NCI-H2029 treated with DMSO at 0.1 percent for 48 hours (cell line): ENCODE measurements around the gene REC114.
"Not testable (repeated sequence)": the region's sequence is repeated elsewhere in the genome, so short reads cannot be mapped to it uniquely, and the experiment has no call there.

Source experiments
- DNase-seq: peaks from one replicate; lab custom pipeline; 2025; lab: John Stamatoyannopoulos, UW

REC114 gene

DNA sequence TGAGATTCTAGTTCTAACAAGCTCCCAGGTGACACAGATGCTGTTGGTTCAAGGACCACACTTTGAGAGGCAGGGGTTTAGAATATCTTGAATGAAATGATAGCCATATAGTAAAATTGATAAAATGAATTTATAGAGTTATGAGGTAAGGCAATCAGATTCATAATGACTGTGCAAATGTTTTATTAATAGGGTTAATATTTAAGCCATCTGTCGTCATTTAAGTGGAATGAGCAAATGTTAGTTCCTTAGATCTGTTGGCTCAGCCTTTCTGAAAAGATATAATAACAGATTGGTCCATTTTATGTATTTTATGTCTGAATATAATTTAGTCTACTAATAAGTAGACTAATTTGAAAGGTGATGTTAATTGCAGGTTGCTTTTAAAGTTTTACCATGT is 12.9 kb downstream of the REC114 start:
- DNase-seq: no peak

DNA sequence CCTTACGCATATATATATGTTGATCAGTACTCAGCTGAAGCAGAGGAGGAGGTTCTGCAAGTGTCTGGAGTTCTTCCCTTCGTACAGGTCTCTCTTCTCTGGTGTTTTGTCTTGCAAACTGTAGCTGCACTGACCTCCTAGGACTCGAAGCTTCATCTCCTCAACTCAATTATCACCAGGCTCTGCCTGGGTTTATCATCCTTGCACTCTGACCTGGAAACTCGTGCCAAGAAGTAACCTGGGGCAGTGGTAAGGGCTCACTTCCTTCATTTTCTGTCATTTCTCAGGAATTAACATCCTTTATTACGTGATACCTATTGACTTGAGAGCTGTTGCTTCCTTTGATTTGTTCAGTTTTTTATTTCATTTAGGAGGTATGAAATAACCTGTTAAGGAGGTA is 14.4 kb downstream of the REC114 start:
- DNase-seq: no peak

DNA sequence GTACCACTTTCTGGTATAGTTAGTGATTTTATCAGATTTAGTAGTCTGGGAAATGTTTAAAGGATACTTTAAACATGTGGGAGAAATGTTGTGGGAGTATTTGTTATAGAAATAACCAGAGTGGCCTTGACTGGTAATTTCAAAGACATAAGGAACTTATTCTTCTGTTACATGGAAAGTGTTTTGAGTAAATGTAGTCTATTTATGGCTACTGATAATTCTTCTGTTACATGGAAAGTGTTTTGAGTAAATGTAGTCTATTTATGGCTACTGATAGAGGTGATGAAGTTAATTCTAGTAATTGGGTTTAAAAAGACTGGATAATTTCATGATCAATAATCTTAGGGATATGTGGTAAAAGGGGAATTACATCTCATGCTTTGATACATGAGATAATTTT is 17.7 kb downstream of the REC114 start:
- DNase-seq: no peak

DNA sequence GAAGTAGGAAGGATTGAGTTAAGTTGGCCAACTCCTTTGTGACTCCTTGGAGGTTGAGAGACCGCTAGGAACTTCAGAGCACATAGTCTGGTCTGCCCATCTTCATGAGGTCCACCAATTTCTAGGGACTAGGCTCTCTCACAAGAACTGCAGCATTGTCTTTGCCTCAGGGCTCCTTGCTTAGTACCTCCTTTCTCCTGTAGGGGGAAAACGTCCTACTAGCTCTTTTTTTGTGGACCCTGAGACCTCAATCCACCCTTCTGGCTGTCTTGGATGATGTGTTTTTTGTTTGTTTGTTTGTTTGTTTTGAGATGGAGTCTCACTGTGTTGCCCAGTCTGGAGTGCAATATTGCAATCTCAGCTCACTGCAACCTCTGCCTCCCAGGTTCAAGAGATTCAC is 21.6 kb downstream of the REC114 start:
- no peak for DNase-seq

DNA sequence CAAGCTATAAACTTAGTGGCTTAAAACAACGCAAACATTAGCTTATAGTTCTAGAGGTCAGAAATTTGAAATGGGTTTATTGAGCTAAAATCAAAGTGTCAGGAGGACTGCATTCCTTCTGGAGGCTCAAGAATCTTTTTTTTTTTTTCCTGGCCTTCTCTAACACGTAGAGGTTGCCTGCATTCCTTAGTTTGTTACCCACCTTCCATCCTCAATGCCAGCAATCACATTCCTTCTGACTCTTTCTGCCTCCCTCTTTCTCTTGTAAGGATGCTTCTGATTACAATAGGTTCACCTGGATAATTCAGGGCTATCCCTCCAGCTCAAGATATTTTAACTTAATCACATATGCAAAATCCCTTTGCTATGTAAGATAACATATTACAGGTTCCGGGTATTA is 24.8 kb downstream of the REC114 start:
- DNase-seq: no peak

DNA sequence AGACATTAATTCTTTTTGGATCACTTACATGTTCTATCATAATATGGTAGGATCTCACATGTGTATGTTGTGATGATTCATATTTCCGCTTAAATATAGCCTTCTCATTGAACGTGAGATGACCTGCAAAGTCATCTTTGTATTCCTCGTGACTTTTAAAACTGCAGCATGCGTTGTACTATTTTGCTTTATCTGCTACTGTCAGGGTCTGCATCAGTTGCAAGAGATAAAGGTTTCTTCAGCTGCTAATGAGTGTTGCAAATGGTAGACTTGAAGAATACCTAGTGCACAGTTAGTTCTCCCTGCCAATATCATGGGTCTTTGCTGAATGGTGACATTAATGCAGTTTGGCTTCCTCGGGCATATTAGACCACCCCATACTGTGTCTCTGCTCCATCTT is 31.8 kb downstream of the REC114 start:
- no peak for DNase-seq

DNA sequence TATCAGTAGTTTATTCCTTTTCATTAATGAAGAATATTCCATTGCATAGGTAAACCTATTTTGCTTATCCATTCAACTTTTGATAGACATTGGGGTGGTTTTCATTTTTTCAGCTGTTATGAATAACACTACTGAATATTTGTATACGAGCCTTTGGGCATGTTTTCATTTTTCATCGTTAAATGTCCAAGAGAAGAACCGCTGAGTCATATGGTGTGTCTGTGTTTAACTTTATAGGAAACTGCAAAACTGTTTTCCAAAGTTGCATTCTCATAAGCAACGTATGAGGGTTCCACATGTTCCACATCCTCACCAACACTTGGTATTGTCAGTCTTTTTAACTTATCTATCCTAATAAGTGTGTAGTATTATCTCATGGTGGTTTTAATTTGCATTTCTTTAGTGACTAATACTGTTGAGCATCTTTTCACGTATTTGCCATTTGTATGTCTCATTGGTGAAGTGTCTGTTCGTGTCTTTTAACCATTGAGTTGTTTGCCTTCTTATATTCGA is 33.8 kb downstream of the REC114 start:
- no peak for DNase-seq

DNA sequence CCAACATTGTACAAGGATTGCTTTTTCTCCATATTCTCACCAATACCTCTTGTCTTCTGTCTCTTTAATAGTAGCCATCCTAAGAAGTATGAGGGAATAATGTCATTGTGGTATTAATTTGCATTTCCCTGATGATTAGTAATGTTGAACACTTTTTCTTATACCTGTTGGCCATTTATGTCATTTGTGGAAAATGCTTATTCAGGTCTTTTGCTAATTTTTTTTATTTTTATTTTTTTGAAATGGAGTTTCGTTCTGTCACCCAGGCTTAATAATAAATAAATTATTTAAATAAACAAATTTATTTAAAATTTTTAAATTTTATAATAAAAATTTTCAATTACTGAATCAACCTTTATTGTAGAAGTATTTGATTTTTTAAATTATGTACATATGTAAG is 37.1 kb downstream of the REC114 start:
- DNase-seq: no peak

DNA sequence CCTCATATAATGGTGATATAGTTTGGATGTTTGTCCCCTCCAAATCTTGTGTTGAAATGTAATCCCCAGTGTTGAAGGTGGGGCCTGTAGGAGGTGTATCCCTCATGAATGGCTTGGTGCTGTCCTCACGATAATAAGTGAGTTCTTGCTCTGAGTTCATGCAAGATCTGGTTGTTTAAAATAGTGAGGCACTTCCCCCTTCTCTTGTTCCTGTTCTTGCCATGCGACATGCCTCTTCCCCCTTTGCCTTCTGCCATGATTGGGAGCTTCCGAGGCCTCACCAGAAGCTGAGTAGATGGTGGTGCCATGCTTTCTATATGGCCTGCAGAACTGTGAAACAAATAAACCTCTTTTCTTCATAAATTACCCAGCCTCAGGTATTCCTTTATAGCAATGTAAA is 39.2 kb downstream of the REC114 start:
- DNase-seq: no peak

DNA sequence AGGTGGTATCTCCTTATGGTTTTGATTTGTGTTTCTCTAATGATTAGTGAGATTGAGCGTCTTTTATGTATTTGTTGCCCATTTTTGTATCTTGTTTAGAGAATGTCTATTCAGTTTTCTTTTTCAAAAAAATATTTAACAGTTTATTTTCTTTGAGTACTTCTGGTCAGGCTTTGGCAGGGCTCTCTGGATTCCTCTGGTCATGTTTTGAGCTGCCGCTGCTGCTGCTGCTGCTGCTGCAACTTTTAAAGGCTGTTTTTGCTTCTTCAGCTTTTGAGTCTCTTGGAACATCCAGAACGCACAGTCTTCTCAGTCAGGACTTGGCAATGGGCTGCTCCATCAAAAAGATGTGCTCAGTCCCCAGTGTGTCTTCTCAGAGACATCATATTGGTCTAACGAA is 40.1 kb downstream of the REC114 start:
- DNase-seq: no peak

DNA sequence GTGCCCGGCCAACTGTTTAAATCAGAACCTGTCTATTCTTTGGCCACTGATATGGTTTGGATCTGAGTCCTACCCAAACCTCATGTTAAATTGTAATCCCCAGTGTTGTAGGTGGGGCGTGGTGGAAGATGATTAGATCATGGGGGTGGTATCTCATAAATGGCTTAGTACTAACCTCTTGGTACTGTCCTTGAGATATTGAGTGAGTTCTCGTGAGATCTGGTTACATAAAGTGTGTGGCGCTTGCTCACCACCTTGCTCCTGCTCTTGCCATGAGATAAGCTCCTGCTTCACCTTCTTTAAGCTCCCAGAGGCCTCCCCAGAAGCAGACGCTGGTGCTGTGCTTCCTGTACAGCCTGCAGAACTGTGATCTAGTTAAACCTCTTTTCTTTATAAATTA is 42.4 kb downstream of the REC114 start:
- no peak for DNase-seq

DNA sequence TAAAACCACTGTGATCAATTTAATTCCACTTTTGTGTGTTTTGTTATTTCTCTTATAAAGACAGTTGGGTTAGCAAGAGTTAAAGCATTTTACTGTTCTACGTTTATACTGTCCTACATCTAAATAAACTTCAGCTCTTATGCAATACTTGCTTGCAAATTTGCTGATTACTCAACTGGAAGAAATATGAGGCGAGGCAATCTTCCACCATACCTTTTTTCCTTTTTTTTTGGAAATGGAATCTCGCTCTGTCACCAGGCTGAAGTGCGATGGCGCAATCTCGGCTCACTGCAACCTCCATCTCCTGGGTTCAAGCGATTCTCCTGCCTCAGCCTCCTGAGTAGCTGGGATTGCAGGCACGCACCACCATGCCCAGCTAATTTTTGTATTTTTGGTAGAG is 42.9 kb downstream of the REC114 start:
- not testable (repeated sequence) for DNase-seq

DNA sequence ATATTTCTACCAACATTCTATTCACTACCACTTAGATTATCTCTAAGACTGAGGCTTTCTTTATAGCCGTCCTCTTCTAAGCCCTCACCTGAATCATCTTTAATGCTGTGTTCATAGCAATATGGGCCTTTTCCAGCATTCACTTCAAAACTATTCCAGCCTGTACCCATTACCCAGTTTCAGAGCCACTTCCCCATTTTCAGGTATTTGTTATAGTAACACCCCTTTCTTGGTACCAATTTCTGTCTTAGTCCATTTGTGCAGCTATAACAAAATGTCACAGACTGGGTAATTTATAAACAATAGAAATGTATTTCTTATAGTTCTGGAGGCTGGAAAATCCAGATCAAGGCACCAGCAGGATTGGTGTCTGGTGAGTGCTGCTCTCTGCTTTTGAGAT is 45.7 kb downstream of the REC114 start:
- no peak for DNase-seq

DNA sequence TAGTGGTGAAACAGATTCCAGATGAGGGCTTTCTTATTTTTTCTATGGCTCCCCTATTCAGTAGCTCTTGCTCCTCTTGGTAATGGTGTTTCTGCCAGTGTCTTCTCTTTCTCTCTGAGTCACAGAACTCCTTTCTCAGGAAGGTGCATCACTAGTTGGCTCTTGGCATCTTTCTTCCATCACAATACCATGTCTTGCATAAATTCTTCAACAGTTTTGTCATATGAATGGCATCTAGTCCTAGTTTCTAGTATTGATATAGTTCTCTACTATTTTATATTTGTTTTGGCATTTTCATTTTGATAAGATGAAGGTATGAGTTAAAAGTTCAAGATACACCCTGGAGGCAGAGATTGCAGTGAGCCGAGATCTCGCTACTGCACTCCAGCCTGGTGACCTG is 51.0 kb downstream of the REC114 start:
- DNase-seq: no peak

DNA sequence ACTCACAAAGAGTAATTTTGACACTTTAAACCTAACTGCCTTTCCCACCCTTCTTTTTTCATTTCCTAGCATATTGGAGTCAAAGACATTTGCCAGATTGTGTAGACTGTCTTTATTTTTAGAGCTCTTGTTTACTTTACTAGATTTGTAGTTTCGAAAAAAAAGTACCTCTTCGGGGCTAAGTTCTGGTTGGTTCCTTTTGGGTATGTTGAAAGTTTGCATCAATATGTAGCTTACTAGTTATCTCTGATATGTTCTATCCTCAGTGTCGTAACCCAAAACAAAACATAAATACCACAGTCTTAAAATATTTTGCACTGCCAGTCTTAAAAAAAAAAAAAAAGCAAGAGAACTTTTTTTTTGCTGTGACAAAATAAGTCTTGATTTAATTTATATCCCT is 52.2 kb downstream of the REC114 start:
- no peak for DNase-seq

DNA sequence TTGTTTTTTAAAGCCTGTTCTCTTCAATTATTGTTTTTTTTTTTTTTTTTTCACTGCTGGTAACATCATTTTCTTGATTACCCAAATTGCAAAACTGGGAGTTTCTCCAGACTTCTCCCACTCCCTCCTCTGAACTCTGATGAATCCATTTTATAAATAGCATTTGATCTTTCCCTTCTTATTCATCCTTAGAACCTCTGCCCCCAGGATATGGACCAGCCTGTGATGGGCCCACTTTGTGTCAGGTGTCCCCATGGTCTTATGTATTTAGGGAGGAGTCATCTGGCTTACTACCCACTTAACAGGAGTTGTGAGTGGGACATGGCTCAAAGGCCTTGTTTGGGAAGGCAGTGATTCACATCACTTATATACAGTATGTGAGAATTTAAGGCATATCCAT is 57.7 kb downstream of the REC114 start:
- DNase-seq: no peak

DNA sequence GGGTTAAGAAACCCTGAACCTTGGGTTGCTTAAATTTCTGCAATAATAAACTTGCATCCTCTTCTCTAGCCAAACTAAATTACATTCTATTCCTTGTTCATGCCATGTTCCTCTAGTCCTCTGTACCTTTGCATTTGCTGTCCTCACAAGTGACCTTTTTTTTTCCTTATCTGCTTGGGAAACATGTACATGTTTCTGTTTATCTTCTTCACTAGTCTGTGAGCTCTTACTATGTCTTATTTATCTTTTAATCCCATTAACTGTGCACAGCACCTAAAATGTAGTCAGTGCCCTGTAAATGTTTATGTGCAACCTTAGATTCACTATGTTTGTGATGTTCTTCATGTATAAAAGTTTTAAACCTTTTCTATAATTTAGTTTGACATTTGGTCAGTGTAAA is 61.9 kb downstream of the REC114 start:
- no peak for DNase-seq

DNA sequence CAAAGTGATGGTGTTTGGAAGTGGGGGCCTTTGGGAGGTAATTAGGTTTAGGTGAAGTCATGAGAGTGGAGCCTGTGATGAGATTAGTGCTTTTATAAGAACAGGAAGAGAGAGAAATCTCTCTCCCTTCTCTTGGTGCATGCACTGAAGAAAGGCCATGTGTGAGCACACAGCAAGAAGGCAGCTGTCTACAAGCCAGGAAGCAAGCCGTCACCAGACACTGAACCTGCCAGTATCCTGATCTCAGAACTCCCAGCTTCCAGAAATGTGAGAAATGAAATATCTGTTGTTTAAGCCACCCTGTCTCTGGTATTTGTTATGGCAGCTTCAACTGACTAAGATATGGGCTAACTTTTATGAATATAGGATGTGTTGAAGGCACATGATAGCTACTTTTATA is 72.6 kb downstream of the REC114 start:
- no peak for DNase-seq

DNA sequence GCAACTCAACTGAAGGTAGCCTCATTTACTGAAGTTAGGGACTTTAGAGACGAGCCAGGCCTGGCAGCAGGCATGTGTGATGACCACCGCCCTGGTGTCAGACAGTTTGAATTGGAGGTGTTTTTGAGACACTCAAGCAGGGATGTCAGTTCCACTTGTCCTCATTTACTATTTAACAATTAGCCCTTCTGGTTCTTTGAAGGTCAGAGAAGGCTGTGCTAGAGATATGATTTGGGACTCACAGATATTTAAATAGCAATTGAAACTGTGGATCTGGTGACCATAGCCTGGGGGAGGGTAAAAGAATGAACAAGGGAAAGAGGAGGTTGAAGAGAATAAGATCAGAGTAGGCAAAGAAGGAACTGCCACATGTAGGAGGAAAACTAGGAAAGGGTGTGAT is 74.6 kb downstream of the REC114 start:
- no peak for DNase-seq

DNA sequence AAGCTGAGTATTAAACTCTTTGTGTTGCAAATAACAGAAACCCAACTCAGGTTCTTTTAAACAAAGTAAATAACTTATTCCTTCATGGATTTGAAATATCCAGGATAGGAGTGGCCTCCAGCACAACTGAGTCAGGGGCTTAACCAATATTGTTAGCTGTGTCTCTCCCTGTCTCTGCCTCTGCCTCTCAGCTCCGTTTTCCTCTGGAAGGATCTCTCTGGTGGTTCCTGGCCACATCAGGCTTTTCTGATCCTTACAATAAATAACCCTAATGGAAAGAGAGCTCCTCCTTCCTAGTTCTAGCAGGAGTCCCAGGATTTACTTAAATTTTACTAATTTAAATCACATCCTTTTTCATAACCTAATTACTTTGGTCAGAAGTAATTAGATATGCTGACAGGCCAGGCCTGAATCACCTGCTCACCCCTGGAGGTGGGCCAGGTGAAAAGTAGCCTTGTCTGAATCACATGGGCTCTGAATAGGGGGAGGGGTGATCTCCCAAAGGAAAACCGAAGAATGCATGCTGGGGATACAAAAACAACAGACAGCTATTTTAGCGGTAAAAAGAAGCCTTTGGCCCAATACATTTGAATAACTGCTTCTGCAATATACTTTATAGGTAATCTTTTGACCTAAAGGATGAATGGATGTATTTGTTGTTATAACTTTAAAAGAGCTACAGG is 75.4 kb downstream of the REC114 start:
- no peak for DNase-seq

DNA sequence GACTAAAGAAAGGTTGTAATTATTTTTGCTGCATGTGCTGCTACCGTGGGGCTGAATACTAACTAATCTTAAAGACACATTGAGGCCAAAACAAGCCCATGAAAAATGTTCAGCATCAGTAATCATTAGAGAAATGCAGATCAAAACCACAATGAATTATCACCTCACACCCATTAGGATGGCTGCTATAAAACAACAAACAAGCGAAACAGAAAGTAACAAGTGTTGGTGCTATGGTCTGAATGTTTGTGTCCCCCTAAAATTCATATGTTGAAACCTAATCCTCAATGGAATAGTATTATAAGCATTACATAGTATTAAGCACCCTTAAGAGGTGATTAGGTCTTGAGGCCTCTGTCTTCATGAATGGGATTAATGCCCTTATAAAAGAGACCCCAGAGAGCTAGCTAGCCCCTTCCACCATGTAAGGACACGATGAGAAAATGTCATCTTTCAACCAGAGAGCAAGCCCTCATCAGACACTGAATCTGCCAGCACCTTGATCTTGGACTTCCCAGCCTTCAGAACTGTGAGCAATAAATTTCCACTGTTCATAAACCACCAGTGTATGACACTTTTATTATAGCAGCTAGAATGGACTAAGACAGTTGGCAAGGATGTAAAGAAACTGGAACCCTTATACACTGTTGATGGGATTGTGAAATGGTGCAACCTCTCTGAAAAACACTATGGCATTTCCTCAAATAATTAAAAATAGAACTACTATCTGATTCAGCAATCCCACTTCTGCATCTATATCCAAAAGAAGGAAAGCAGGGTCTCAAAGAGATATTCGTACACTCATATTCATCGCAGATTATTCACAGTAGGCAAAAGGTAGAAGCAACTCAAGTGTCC is 76.1 kb downstream of the REC114 start:
- DNase-seq: no peak

DNA sequence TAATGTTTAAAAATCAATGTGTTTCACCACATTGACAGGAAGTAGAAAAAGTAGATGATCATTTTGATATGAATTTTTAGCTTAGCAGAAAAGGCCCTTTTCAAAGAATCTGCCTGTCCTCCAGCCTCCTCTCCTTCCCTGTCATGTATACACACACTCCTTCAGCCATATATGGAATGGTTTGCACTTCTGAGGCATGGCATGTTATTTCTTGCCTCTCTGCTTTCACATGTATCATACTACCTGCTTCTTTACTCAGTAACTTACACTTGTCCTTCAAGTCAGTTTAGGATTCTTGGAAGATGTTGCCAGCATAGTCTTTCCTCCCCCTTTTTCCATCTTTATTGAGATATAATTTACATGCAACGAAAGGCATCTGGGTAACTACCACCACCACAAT is 79.0 kb downstream of the REC114 start:
- DNase-seq: no peak

DNA sequence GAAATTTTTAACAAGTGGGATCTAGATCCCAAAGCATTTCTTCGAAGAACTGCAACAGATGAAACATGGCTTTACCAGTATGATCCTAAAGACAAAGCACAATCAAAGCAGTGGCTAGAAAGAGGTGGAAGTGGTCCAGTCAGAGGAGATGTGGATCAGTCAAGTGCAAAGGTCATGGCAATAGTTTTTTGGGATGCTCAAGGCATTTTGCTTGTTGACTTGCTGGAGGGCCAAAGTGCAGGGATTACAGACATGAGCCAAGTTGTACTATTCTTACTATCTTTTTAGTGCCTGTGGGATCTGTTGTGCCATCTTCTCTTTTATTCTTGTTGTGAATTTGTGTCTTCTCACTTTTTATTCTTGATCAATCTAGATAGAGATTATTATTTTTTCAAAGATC is 82.0 kb downstream of the REC114 start:
- no peak for DNase-seq

DNA sequence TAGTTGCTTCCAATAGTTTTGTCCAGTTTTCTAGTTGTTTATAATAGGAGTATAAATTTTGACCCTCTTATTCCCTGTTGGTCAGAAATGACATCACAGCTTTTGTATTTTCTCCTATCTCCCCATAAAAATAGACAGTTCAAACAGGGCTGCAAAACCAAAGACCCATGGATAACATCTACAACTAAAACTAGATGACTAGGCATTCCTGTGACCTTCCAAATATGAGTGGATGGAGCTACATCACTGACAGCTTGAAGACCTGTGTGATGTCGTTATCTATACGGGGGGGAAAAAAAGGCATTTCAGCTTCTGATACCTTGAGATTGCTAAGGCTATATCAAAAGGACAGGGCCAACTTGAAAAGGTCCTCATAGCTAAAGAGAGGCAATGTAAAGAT is 84.6 kb downstream of the REC114 start:
- no peak for DNase-seq
